ENCODE data around the gene HMG20B.

- TF ChIP-seq TEAD4 (IDR thresholded peaks at IDR 0.05) (no peak), REST (IDR thresholded peaks at IDR 0.05; ENCODE audit: low read depth) (no peak), USF1 (IDR thresholded peaks at IDR 0.05) (peak; percentile 79), EP300 (IDR thresholded peaks at IDR 0.05; ENCODE audit: borderline replicate concordance) (no peak), EGR1 (IDR thresholded peaks at IDR 0.05) (no peak), RAD21 (IDR thresholded peaks at IDR 0.05; ENCODE audit: low read depth) (no peak), CREB1 (IDR thresholded peaks at IDR 0.05; ENCODE audit: low read depth) (no peak), NFIC (IDR thresholded peaks at IDR 0.05) (no peak), TAF1 (IDR thresholded peaks at IDR 0.05; ENCODE audit: low read depth) (no peak), MAX (IDR thresholded peaks at IDR 0.05) (peak; percentile 69)
These were observed 24.1 kb upstream of the HMG20B start for GRCh38 chr19:3548606-3549005.
